ENCODE measurements around the gene ADCYAP1. TPM values are rescaled to one million over a fixed set of nuclear protein-coding genes. Genes with fewer than 3 reads are reported as not detected.

Gene ADCYAP1
- total RNA-seq, 2 experiments from 2014 or later = not detected

DNA sequence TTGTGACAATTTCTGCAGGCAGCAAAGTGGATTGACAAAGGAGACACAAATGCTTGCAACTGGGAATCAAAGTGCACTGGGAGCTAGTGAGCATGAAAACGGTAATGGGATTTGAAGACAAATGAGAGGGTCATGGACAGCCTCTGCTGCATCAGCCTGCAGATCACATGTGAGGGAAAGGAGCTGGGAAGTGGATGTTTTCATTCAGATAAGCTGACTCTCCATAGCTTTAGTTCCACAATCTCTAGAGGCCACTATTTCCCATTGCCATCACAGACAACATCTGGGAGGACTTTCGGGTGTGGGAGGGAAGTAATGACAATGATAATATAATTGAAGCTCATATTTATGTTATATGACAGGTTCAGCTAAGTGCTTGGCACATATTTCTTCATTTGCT is 28.4 kb downstream of the ADCYAP1 start:
- Mint-ChIP-seq H3K27ac (no peak overlapping the region), H3K27me3 (peaks cover 30% of the 10 kb centered on the region), H3K4me1 (ENCODE audit: low read depth) (no peaks in the 10 kb centered on the region), H3K9me3 (no peaks in the 10 kb centered on the region), H3K36me3 (ENCODE audit: low read depth) (no peaks in the 10 kb centered on the region), H3K4me3 (no peak overlapping the region)
- Histone ChIP-seq H3K27ac (ENCODE audit: low read depth in 1 of 2, low read length in 2 of 2) (no peak overlapping the region), H3K4me3 (ENCODE audit: low read length) (no peak overlapping the region), H3K9me3 (ENCODE audit: control insufficient read depth in 1 of 2, insufficient read depth in 1 of 2, low read length in 2 of 2) (peaks cover 0 to 4% of the 10 kb centered on the region in 2 experiments), H3K4me1 (ENCODE audit: insufficient read depth, low read length) (no peaks in the 10 kb centered on the region), H3K36me3 (ENCODE audit: insufficient read depth, low read length) (no peaks in the 10 kb centered on the region), H3K27me3 (ENCODE audit: control insufficient read depth in 1 of 2, insufficient read depth in 2 of 2, low read length in 2 of 2) (peaks cover 0 to 2% of the 10 kb centered on the region in 2 experiments)
- intact Hi-C loops (cut with DNase I, micrococcal nuclease) = no loop called here
- POLR2A ChIA-PET = no interaction called here
- ATAC-seq (ENCODE audit: poor library complexity) (no peak), DNase-seq (no peak)
- CTCF ChIA-PET = no interaction called here
- TF ChIP-seq, protein P1, sequence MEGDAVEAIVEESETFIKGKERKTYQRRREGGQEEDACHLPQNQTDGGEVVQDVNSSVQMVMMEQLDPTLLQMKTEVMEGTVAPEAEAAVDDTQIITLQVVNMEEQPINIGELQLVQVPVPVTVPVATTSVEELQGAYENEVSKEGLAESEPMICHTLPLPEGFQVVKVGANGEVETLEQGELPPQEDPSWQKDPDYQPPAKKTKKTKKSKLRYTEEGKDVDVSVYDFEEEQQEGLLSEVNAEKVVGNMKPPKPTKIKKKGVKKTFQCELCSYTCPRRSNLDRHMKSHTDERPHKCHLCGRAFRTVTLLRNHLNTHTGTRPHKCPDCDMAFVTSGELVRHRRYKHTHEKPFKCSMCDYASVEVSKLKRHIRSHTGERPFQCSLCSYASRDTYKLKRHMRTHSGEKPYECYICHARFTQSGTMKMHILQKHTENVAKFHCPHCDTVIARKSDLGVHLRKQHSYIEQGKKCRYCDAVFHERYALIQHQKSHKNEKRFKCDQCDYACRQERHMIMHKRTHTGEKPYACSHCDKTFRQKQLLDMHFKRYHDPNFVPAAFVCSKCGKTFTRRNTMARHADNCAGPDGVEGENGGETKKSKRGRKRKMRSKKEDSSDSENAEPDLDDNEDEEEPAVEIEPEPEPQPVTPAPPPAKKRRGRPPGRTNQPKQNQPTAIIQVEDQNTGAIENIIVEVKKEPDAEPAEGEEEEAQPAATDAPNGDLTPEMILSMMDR (IDR thresholded peaks at IDR 0.05) = no peak

DNA sequence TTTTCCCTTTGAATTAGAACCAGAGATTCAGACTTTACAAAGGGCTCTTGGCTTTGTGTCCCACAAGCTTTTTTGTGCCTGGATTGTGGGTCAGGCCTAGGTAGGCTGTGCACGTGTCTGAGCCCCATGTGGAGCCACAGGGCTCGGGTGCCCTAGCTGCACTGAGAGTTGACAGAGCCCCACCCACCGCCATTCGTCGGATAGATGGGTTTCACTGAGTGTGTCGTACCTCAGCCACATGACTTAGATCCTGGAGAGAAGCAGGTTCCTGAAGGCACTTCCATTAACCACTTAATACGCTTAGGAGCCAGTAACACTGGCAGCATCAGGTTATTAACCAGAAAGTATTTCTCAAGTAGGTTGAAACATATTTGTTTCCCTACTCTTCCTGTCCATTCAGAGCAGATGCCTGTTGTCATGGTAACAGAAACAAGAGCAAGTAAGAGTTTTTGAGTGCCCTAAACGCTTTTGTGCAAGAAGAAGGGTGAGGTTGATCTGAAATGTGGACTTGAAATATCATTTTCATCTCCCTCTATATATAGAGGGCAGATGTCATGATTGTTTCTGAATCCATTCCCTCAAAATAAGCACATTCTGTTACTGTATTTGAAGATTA is 30.0 kb downstream of the ADCYAP1 start:
- no peaks in the 10 kb centered on the region for H3K4me1 Mint-ChIP-seq (ENCODE audit: low read depth)
- ATAC-seq (ENCODE audit: poor library complexity) (no peak), DNase-seq (no peak)
- H3K36me3 Mint-ChIP-seq (ENCODE audit: low read depth) = no peaks in the 10 kb centered on the region
- Histone ChIP-seq H3K36me3 (ENCODE audit: insufficient read depth, low read length) (no peaks in the 10 kb centered on the region), H3K27me3 (ENCODE audit: control insufficient read depth in 1 of 2, insufficient read depth in 2 of 2, low read length in 2 of 2) (peaks cover 0 to 2% of the 10 kb centered on the region in 2 experiments), H3K4me1 (ENCODE audit: insufficient read depth, low read length) (no peaks in the 10 kb centered on the region), H3K9me3 (ENCODE audit: control insufficient read depth in 1 of 2, insufficient read depth in 1 of 2, low read length in 2 of 2) (peaks cover 0 to 4% of the 10 kb centered on the region in 2 experiments), H3K4me3 (ENCODE audit: low read length) (no peak overlapping the region), H3K27ac (ENCODE audit: low read depth in 1 of 2, low read length in 2 of 2) (no peak overlapping the region)
- no peak overlapping the region for H3K27ac Mint-ChIP-seq
- H3K27me3 Mint-ChIP-seq = peaks cover 31% of the 10 kb centered on the region
- H3K9me3 Mint-ChIP-seq = no peaks in the 10 kb centered on the region
- CTCF ChIA-PET = no interaction called here
- POLR2A ChIA-PET = no interaction called here
- H3K4me3 Mint-ChIP-seq = no peak overlapping the region
- TF ChIP-seq, protein P1 (IDR thresholded peaks at IDR 0.05) = no peak
- intact Hi-C loops (cut with DNase I, micrococcal nuclease) = no loop called here

GRCh38 chr18:936941-937340 is 32.3 kb downstream of the ADCYAP1 start:
- POLR2A ChIA-PET = no interaction called here
- no peaks in the 10 kb centered on the region for H3K27me3 ChIP-seq (ENCODE audit: control insufficient read depth in 1 of 2, insufficient read depth in 2 of 2, low read length in 2 of 2)
- no peak overlapping the region for H3K4me3 ChIP-seq (ENCODE audit: low read length)
- Mint-ChIP-seq H3K27ac (no peak overlapping the region), H3K27me3 (peaks cover 45% of the 10 kb centered on the region), H3K4me3 (no peak overlapping the region), H3K9me3 (no peaks in the 10 kb centered on the region), H3K4me1 (ENCODE audit: low read depth) (no peaks in the 10 kb centered on the region), H3K36me3 (ENCODE audit: low read depth) (no peaks in the 10 kb centered on the region)
- H3K4me1 ChIP-seq (ENCODE audit: insufficient read depth, low read length) = no peaks in the 10 kb centered on the region
- TF ChIP-seq, protein P1 (IDR thresholded peaks at IDR 0.05) = no peak
- H3K36me3 ChIP-seq (ENCODE audit: insufficient read depth, low read length) = no peaks in the 10 kb centered on the region
- CTCF ChIA-PET = no interaction called here
- DNase-seq (no peak), ATAC-seq (ENCODE audit: poor library complexity) (no peak)
- intact Hi-C loops (cut with DNase I, micrococcal nuclease) = no loop called here
- H3K9me3 ChIP-seq (ENCODE audit: control insufficient read depth in 1 of 2, insufficient read depth in 1 of 2, low read length in 2 of 2) = peaks cover 0 to 4% of the 10 kb centered on the region in 2 experiments
- H3K27ac ChIP-seq (ENCODE audit: low read depth in 1 of 2, low read length in 2 of 2) = no peak overlapping the region

Measured in CD4-positive, alpha-beta T cell (primary cell).